GM12878 (cell line): Measurements from ENCODE around the gene SEPHS2. TPM values are rescaled to one million over a fixed set of nuclear protein-coding genes. Genes with fewer than 3 reads are reported as not detected.

ENCODE experiments used
- BHLHE40 ChIP-seq, 2 experiments: fragments of 450-650 bp in 1 of 2; IDR thresholded peaks; 2 replicates each; pipeline ENCODE4 v1.6.1; 2011 to 2017; ENCODE audit warnings: low read depth in 2 of 2, borderline replicate concordance in 1 of 2, improper control_type of control experiment in 1 of 2, low read length in 1 of 2, mild to moderate bottlenecking in 1 of 2
- CHD1 ChIP-seq: IDR thresholded peaks from 2 replicates; pipeline ENCODE4 v1.6.1; 2012; ENCODE audit warnings: low read depth, low read length, improper control_type of control experiment
- CREB1 ChIP-seq: IDR thresholded peaks from 2 replicates; pipeline ENCODE4 v1.6.1; 2012; ENCODE audit warnings: low read depth, mild to moderate bottlenecking, inconsistent platforms
- CTCF ChIP-seq, 3 experiments: IDR thresholded peaks in 2 of 3; conservative IDR thresholded peaks in 1 of 3; 2 replicates each; pipeline ENCODE4 v1.5.1; 2011; ENCODE audit warnings: low read depth in 3 of 3, low read length in 3 of 3, mild to moderate bottlenecking in 3 of 3, control low read depth in 2 of 3, moderate library complexity in 2 of 3, inconsistent platforms in 1 of 3, mixed read lengths in 1 of 3; ENCODE audit not compliant: control insufficient read depth in 2 of 3, insufficient read depth in 1 of 3; ENCODE audit errors: extremely low read depth in 1 of 3
- LARP7 ChIP-seq: fragments of 450-650 bp; IDR thresholded peaks from 2 replicates; pipeline ENCODE4 v1.6.1; 2017; ENCODE audit warnings: mild to moderate bottlenecking
- NBN ChIP-seq: fragments of 450-650 bp; IDR thresholded peaks from 2 replicates; pipeline ENCODE4 v1.6.1; 2016
- NR2C1 ChIP-seq: fragments of 450-650 bp; IDR thresholded peaks from 2 replicates; pipeline ENCODE4 v1.6.1; 2017; ENCODE audit warnings: antibody characterized with exemption, mild to moderate bottlenecking, moderate library complexity
- POLR2AphosphoS2 ChIP-seq: IDR thresholded peaks from 2 replicates; pipeline ENCODE4 v1.6.1; 2011; ENCODE audit warnings: low read depth, mild to moderate bottlenecking, low read length, improper control_type of control experiment, moderate library complexity
- RCOR1 ChIP-seq: conservative IDR thresholded peaks from 2 replicates; pipeline ENCODE4 v1.6.1; 2012; ENCODE audit warnings: low read depth, low read length, improper control_type of control experiment
- SIX5 ChIP-seq: IDR thresholded peaks from 2 replicates; pipeline ENCODE4 v1.6.1; 2011; ENCODE audit warnings: mild to moderate bottlenecking, low read depth, low read length, moderate library complexity; ENCODE audit not compliant: severe bottlenecking
- SP1 ChIP-seq: IDR thresholded peaks from one replicate; pipeline ENCODE4 v1.6.1; 2011; ENCODE audit warnings: low read depth, low read length
- SUPT20H ChIP-seq: IDR thresholded peaks from 2 replicates; pipeline ENCODE4 v1.6.1; 2011; ENCODE audit warnings: low read depth, mild to moderate bottlenecking, low read length, moderate library complexity, borderline replicate concordance; ENCODE audit not compliant: control insufficient read depth
- ZNF24 ChIP-seq: fragments of 450-650 bp; IDR thresholded peaks from 2 replicates; pipeline ENCODE4 v1.6.1; 2017; ENCODE audit warnings: antibody characterized with exemption, mild to moderate bottlenecking
- polyA plus RNA-seq, 11 experiments: library from polyadenylated mRNA; depleted of rRNA in 4 of 11; unstranded in 6 of 11; stranded (reverse) in 5 of 11; fragments of >200 nt; fragmentation: Nextera tagmentation in 4 of 11; fragmentation: Illumina TruSeq in 1 of 11; extraction: Ambion mirVana in 4 of 11; extraction: Trizol in 1 of 11; gene quantifications; 1 replicate in 1 of 11; 2 replicates in 10 of 11; pipeline versions ENCODE4 v1.2.1 to v1.2.3, GENCODE V29; 2011 to 2016; ENCODE audit warnings: inconsistent platforms in 2 of 11, missing spikeins in 2 of 11, low read depth in 1 of 11
- total RNA-seq, 4 experiments: library from RNA; depleted of rRNA in 3 of 4; stranded (reverse); fragments of >200 nt in 3 of 4; fragmentation: Illumina TruSeq in 1 of 4; extraction: Trizol in 1 of 4; gene quantifications; 2 replicates each; pipeline versions ENCODE4 v1.2.1 to v1.2.3, GENCODE V29; 2013 to 2021
- TF ChIP-seq, protein P1 (sequence below): IDR thresholded peaks from 2 replicates; pipeline ENCODE4 v1.6.1; 2011; ENCODE audit warnings: borderline replicate concordance, low read depth, mild to moderate bottlenecking, moderate library complexity, low read length; ENCODE audit not compliant: insufficient read depth, poor library complexity, severe bottlenecking

SEPHS2 gene
- total and polyA plus RNA-seq, 10 of the 15 experiments (the other 5 are each of a cell fraction or from before 2014, with no cell fraction given): 21.6 to 99.8 (median 72.9) TPM

DNA sequence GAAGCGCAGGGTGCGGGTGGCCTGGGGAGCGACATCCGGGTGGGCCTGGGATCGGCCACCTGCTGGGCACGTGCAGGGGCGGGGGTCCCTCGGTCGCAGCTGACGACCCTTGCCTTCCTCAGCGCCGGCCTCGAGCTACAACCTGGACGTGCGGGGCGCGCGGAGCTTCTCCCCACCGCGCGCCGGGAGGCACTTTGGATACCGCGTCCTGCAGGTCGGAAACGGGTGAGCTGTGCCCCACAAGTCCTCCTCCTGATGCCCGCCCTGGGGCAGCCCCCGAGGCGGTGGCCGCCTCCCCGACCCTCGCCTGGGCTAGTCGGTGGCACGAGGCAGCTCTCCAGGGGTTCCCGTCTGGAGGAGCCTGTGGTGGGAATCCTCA is 28.4 kb upstream of the SEPHS2 start (continued):
- TF ChIP-seq SIX5 (no peak), CHD1 (no peak), CREB1 (no peak), RCOR1 (no peak), POLR2AphosphoS2 (no peak), SP1 (no peak), SUPT20H (no peak), CTCF (IDR thresholded peaks at IDR 0.05 in 2 of 3, conservative IDR thresholded peaks at IDR 0.05 in 1 of 3; ENCODE audit: control insufficient read depth in 2 of 3, extremely low read depth in 1 of 3, insufficient read depth in 1 of 3, low read depth in 3 of 3, low read length in 3 of 3) (no peak), BHLHE40 (IDR thresholded peaks at IDR 0.05; ENCODE audit: borderline replicate concordance in 1 of 2, low read depth in 2 of 2, low read length in 1 of 2) (peak in 1 of 2 experiments; percentile 92; a peak in 2 of 4 replicates), NBN (no peak), NR2C1 (no peak), LARP7 (peak; percentile 35), ZNF24 (no peak)
- TF ChIP-seq, protein P1, sequence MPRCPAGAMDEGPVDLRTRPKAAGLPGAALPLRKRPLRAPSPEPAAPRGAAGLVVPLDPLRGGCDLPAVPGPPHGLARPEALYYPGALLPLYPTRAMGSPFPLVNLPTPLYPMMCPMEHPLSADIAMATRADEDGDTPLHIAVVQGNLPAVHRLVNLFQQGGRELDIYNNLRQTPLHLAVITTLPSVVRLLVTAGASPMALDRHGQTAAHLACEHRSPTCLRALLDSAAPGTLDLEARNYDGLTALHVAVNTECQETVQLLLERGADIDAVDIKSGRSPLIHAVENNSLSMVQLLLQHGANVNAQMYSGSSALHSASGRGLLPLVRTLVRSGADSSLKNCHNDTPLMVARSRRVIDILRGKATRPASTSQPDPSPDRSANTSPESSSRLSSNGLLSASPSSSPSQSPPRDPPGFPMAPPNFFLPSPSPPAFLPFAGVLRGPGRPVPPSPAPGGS: no peak
- TF ChIP-seq, all 136 proteins: peak for 6
